ENCODE measurements around the gene ARRB1.

ARRB1 gene

DNA sequence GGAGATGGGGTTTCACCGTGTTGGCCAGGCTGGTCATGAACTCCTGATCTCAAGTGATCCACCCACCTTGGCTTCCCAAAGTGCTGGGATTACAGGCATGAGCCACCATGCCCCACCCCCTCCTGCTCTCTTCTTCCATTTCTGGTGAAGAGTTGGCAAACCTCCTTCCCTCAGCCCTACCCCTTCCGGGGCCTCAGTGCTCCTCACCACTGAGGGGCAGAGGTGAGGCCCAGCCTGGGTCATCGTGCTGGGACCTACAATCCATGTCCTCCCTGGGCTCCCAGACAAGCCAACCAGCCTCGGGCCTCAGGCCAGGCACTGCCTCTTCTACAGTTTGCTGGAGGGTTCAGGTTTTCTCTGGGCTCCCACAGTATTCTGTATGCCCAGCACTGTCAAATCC lies 125.7 kb downstream of the ARRB1 start:
- no peak for DNase-seq (ENCODE audit: low read depth in 2 of 2)

DNA sequence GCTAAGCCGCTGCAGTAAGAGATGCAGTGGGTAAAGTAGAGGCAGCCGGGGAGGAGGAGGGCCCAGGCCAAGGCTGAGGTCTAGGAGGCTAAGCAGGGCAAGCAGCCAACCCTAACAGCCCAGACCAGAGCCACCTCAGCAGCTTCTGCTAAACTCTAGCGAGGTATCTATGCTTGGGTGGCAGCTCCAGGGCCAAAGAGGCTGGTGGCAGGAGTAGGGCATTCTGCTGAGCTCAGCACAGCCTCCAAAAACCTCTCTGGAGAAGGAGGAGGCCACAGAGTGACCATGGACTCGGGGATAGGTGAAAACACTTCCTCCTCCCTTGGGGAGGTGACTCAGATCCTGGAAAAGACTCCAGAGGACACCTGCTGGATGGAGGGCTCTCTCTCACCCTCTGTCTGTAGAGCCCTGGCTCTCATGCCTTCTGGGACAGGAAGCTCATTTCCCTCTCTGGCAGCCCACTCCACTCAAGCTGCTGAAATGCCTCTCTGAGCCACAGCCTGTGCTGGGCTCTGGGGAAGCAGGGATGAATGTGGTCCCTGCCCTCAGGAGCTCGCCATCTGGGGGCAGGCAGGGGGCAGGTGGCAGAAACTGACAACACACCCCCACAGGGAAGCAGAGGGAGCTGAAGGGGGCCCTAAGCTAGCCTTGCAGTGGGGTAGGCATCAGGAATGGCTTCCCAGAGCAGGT lies 127.4 kb downstream of the ARRB1 start:
- no peak for DNase-seq (ENCODE audit: low read depth in 2 of 2)

DNA sequence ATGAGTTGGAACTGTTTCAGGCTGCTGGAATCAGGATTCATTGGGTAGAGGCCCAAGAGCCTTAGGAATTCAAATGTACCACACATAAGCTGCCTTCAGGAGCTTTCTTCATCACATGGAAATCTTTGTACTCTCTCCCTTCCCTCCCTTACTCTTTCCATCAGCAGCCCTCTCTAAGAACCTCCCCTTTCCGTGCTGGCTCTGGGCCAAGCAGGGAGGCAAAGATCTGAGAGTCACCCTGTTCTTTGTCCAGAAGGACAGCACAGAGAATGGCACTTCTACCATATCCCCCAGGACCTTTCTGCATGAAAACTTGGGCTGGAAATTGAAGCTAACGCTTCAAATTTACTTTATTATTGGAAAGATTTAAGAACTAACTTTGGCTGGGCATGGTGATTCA lies 131.6 kb downstream of the ARRB1 start:
- DNase-seq (ENCODE audit: low read depth in 2 of 2), result no peak

DNA sequence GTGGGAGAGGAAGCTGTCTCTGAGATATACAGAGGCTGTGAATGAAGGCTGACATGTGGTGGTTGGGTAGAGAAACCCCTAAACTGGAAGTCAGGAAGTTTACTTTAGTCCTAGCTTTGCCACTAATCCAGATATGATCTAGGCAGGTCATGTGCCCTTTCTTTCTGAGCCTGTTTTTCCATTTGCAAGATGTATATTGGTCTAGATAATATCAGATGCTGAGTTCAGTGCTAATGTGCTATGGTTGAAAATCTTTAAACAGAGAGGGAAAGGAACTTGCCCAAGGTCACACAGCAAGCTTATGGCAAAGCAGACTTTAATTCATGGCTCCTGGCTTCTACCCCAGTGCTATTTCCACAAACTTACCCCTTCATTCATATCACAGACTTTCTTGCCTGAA lies 136.6 kb downstream of the ARRB1 start:
- no peak for DNase-seq (ENCODE audit: low read depth in 2 of 2)

DNA sequence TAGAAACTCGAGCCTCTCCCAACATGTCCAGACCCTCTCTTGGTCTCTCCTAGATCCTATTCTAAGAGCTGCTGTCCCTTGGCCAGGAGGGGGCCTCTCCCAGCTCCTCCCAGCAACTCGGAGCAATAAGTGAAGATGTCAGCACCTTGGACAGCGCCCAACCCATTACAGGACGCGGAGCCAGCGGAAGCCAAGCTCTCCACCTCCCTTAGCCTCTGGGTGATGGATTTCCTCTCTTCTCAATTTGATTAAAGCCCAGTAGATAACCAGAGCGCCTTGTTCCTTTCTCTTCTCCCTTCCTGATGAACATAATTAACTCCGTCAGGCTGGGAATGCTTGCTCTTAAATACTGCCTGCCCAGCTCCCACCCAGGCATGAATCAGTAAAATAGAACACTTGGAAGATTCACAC lies 137.0 kb downstream of the ARRB1 start:
- peak; percentile 37 to 40 for DNase-seq (ENCODE audit: low read depth in 2 of 2)

Data from stimulated activated CD8-positive, alpha-beta memory T cell treated with anti-CD3 and anti-CD28 coated beads, Interleukin-15, amount 100 ng/mL, for 48 hours (primary cell).